WTC11 (cell line): Measurements from ENCODE around the gene MCF2L2. TPM values are rescaled to one million over a fixed set of nuclear protein-coding genes. Genes with fewer than 3 reads are reported as not detected.
A peak's percentile ranks its signal among the peaks of the same experiment; 100 is the strongest.

ENCODE experiments used
- ATAC-seq: fragments of 200-7000 bp; cut with Tn5 transposase; 2 replicates; pipeline ENCODE4 v1.10.0; 2021; ENCODE audit warnings: mild to moderate bottlenecking, moderate library complexity
- CTCF ChIA-PET: fragments of 300-600 bp; sonication (Branson Sonifier 250); formaldehyde crosslinking; loops from one replicate; lab custom pipeline; 2021; ENCODE audit warnings: antibody characterized with exemption; lab: Charles Lee
- POLR2A ChIA-PET: fragments of 350-600 bp; sonication (Branson Sonifier 250); formaldehyde crosslinking; loops from one replicate; lab custom pipeline; 2021; ENCODE audit warnings: antibody characterized with exemption; lab: Charles Lee
- DNase-seq: peaks from one replicate; pipeline ENCODE4 v3.0.0; 2021; ENCODE audit warnings: low spot score
- H3K27ac Mint-ChIP-seq: 2 replicates; pipeline ENCODE4 v1.8.0; 2021; ENCODE audit warnings: mixed read lengths
- H3K27me3 Mint-ChIP-seq: 2 replicates; pipeline ENCODE4 v1.8.0; 2021; ENCODE audit warnings: low read depth, mild to moderate bottlenecking, moderate library complexity, mixed read lengths
- H3K36me3 Mint-ChIP-seq: 2 replicates; pipeline ENCODE4 v1.8.0; 2021; ENCODE audit warnings: mixed read lengths
- H3K4me1 Mint-ChIP-seq: 2 replicates; pipeline ENCODE4 v1.8.0; 2022; ENCODE audit warnings: mixed read lengths
- H3K4me3 Mint-ChIP-seq: 2 replicates; pipeline ENCODE4 v1.8.0; 2021; ENCODE audit warnings: mild to moderate bottlenecking, moderate library complexity, mixed read lengths
- H3K9me3 Mint-ChIP-seq: 2 replicates; pipeline ENCODE4 v1.8.0; 2021; ENCODE audit warnings: mixed read lengths
- CREM ChIP-seq: sonication (generic); formaldehyde crosslinking; IDR thresholded peaks from 2 replicates; pipeline ENCODE4 v1.8.1; 2022; ENCODE audit warnings: mild to moderate bottlenecking, missing genetic modification reagents, moderate library complexity
- E2F4 ChIP-seq: sonication (generic); formaldehyde crosslinking; IDR thresholded peaks from 2 replicates; pipeline ENCODE4 v1.8.1; 2022; ENCODE audit warnings: low read depth, mild to moderate bottlenecking, moderate library complexity, missing genetic modification reagents, borderline replicate concordance
- E2F5 ChIP-seq: sonication (generic); formaldehyde crosslinking; IDR thresholded peaks from 2 replicates; pipeline ENCODE4 v1.8.1; 2022; ENCODE audit warnings: mild to moderate bottlenecking, moderate library complexity, missing genetic modification reagents
- EMX1 ChIP-seq: fragments of 250-450 bp; sonication (Bioruptor Pico); IDR thresholded peaks from 2 replicates; pipeline ENCODE4 v1.8.0; 2021; ENCODE audit warnings: mild to moderate bottlenecking
- ERG ChIP-seq: fragments of 250-450 bp; sonication (Bioruptor Pico); IDR thresholded peaks from 2 replicates; pipeline ENCODE4 v1.8.0; 2021; ENCODE audit warnings: mild to moderate bottlenecking
- ESRRA ChIP-seq: sonication (generic); formaldehyde crosslinking; IDR thresholded peaks from 2 replicates; pipeline ENCODE4 v1.8.1; 2022; ENCODE audit warnings: mild to moderate bottlenecking, missing genetic modification reagents, borderline replicate concordance
- FOXK1 ChIP-seq: sonication (generic); formaldehyde crosslinking; IDR thresholded peaks from 2 replicates; pipeline ENCODE4 v1.8.0; 2022; ENCODE audit warnings: mild to moderate bottlenecking, moderate library complexity, missing genetic modification reagents
- MAX ChIP-seq: sonication (generic); formaldehyde crosslinking; IDR thresholded peaks from 2 replicates; pipeline ENCODE4 v1.8.0; 2022; ENCODE audit warnings: mild to moderate bottlenecking, missing genetic modification reagents
- MXD4 ChIP-seq: fragments of 250-450 bp; sonication (Bioruptor Pico); IDR thresholded peaks from 2 replicates; pipeline ENCODE4 v1.8.0; 2021; ENCODE audit warnings: mild to moderate bottlenecking, moderate library complexity, borderline replicate concordance
- MYBL2 ChIP-seq: sonication (generic); formaldehyde crosslinking; IDR thresholded peaks from 2 replicates; pipeline ENCODE4 v1.8.1; 2023; ENCODE audit warnings: mild to moderate bottlenecking, moderate library complexity, missing genetic modification reagents
- NFYB ChIP-seq: sonication (generic); formaldehyde crosslinking; conservative IDR thresholded peaks from 2 replicates; pipeline ENCODE4 v1.8.0; 2022; ENCODE audit warnings: low read depth, missing genetic modification reagents
- NR1H2 ChIP-seq: sonication (generic); formaldehyde crosslinking; IDR thresholded peaks from 2 replicates; pipeline ENCODE4 v1.9.0; 2021; ENCODE audit warnings: mild to moderate bottlenecking, moderate library complexity, missing genetic modification reagents
- NR2C2 ChIP-seq: sonication (generic); formaldehyde crosslinking; IDR thresholded peaks from 2 replicates; pipeline ENCODE4 v1.8.0; 2022; ENCODE audit warnings: mild to moderate bottlenecking, missing genetic modification reagents
- OVOL2 ChIP-seq: fragments of 250-450 bp; sonication (Bioruptor Pico); IDR thresholded peaks from 2 replicates; pipeline ENCODE4 v1.9.0; 2021; ENCODE audit warnings: mild to moderate bottlenecking, borderline replicate concordance
- PRDM15 ChIP-seq: sonication (generic); formaldehyde crosslinking; IDR thresholded peaks from 2 replicates; pipeline ENCODE4 v1.8.0; 2022; ENCODE audit warnings: missing genetic modification reagents
- PRRX2 ChIP-seq: fragments of 250-450 bp; sonication (Bioruptor Pico); IDR thresholded peaks from 2 replicates; pipeline ENCODE4 v1.8.0; 2021; ENCODE audit warnings: mild to moderate bottlenecking
- SMAD3 ChIP-seq: sonication (generic); formaldehyde crosslinking; IDR thresholded peaks from 2 replicates; pipeline ENCODE4 v1.8.0; 2022; ENCODE audit warnings: missing genetic modification reagents, mild to moderate bottlenecking, borderline replicate concordance
- SMAD4 ChIP-seq: sonication (generic); formaldehyde crosslinking; IDR thresholded peaks from 2 replicates; pipeline ENCODE4 v1.8.0; 2022; ENCODE audit warnings: mild to moderate bottlenecking, missing genetic modification reagents
- SOX15 ChIP-seq: fragments of 250-450 bp; sonication (Bioruptor Pico); IDR thresholded peaks from 2 replicates; pipeline ENCODE4 v1.9.0; 2021; ENCODE audit warnings: mild to moderate bottlenecking
- ZNF219 ChIP-seq: sonication (generic); formaldehyde crosslinking; IDR thresholded peaks from 2 replicates; pipeline ENCODE4 v1.8.0; 2023; ENCODE audit warnings: missing genetic modification reagents, mild to moderate bottlenecking, borderline replicate concordance
- ZNF396 ChIP-seq: fragments of 250-450 bp; sonication (Bioruptor Pico); IDR thresholded peaks from 2 replicates; pipeline ENCODE4 v1.8.0; 2021; ENCODE audit warnings: mild to moderate bottlenecking, moderate library complexity, borderline replicate concordance
- ZNF425 ChIP-seq: fragments of 250-450 bp; sonication (Bioruptor Pico); conservative IDR thresholded peaks from 2 replicates; pipeline ENCODE4 v1.9.0; 2021; ENCODE audit warnings: mild to moderate bottlenecking
- ZSCAN18 ChIP-seq: fragments of 250-450 bp; sonication (Bioruptor Pico); IDR thresholded peaks from 2 replicates; pipeline ENCODE4 v2.1.2; 2022; ENCODE audit warnings: mild to moderate bottlenecking, moderate library complexity
- total RNA-seq: library from RNA; stranded (reverse); gene quantifications from 3 replicates; pipeline ENCODE4 v1.2.3, GENCODE V29; 2021

MCF2L2 gene
- total RNA-seq, 1 experiment from 2014 or later: 7.5 TPM

GRCh38 chr3:183330881-183331280 is 97.5 kb downstream of the MCF2L2 start:
- H3K36me3 Mint-ChIP-seq: no peaks in the 10 kb centered on the region
- DNase-seq: peak; percentile 21
- H3K27ac Mint-ChIP-seq: peak overlapping the region; percentile 35; the same call in 1 of the 2 replicates
- H3K4me1 Mint-ChIP-seq: peaks cover 37% of the 10 kb centered on the region
- H3K9me3 Mint-ChIP-seq: no peaks in the 10 kb centered on the region
- H3K4me3 Mint-ChIP-seq: peak overlapping the region; percentile 10; the same call in 1 of the 2 replicates
- TF ChIP-seq E2F4 (CRISPR knock-in tag) (no peak), FOXK1 (peak; percentile 68), ESRRA (no peak), MXD4 (CRISPR knock-in tag) (no peak), PRDM15 (no peak), NR2C2 (no peak)
- peak; percentile 95 for ATAC-seq
- ChIA-PET CTCF (interaction anchor here (0.6 kb wide), 1 partner anchor 198 kb away, joined by 3 read pairs; no protein-coding TSS in a partner anchor), POLR2A (no interaction called here)
- no peaks in the 10 kb centered on the region for H3K27me3 Mint-ChIP-seq

GRCh38 chr3:183329543-183329942 is 98.9 kb downstream of the MCF2L2 start:
- no peaks in the 10 kb centered on the region for H3K36me3 Mint-ChIP-seq
- ATAC-seq: no peak
- CTCF ChIA-PET: no interaction called here

GRCh38 chr3:183328823-183329222 is 99.6 kb downstream of the MCF2L2 start:
- DNase-seq (no peak), ATAC-seq (no peak)
- Mint-ChIP-seq H3K27ac (no peak overlapping the region), H3K36me3 (no peaks in the 10 kb centered on the region), H3K4me3 (no peak overlapping the region), H3K4me1 (peaks cover 37% of the 10 kb centered on the region), H3K9me3 (no peaks in the 10 kb centered on the region), H3K27me3 (no peaks in the 10 kb centered on the region)
- CTCF ChIA-PET: no interaction called here
- POLR2A ChIA-PET: no interaction called here
- TF ChIP-seq ZNF219 (CRISPR knock-in tag): no peak
- no peak for TF ChIP-seq ZNF425 (CRISPR knock-in tag)
- no peak for TF ChIP-seq PRRX2
- no peak for TF ChIP-seq OVOL2 (CRISPR knock-in tag)
- no peak for TF ChIP-seq NR2C2
- no peak for TF ChIP-seq NR1H2
- no peak for TF ChIP-seq EMX1
- TF ChIP-seq MAX (CRISPR knock-in tag): no peak
- no peak for TF ChIP-seq ERG (CRISPR knock-in tag)
- TF ChIP-seq NFYB (CRISPR knock-in tag): no peak
- TF ChIP-seq SMAD3 (CRISPR knock-in tag): no peak
- TF ChIP-seq SOX15 (CRISPR knock-in tag): no peak
- TF ChIP-seq ZNF396 (CRISPR knock-in tag): no peak
- no peak for TF ChIP-seq MYBL2 (CRISPR knock-in tag)
- no peak for TF ChIP-seq ZSCAN18 (CRISPR knock-in tag)
- no peak for TF ChIP-seq ESRRA
- no peak for TF ChIP-seq CREM
- TF ChIP-seq E2F5 (CRISPR knock-in tag): no peak

More at GRCh38 chr3:183329543-183329942, 98.9 kb downstream of the MCF2L2 start:
- POLR2A ChIA-PET: no interaction called here
- no peaks in the 10 kb centered on the region for H3K9me3 Mint-ChIP-seq
- H3K4me3 Mint-ChIP-seq: no peak overlapping the region
- H3K27me3 Mint-ChIP-seq: no peaks in the 10 kb centered on the region
- peaks cover 37% of the 10 kb centered on the region for H3K4me1 Mint-ChIP-seq
- no peak for DNase-seq
- TF ChIP-seq SMAD4 (CRISPR knock-in tag) (no peak), ZNF219 (CRISPR knock-in tag) (no peak)
- no peak overlapping the region for H3K27ac Mint-ChIP-seq
